Germinal center (tissue), 1 donor: ENCODE measurements around the gene USP4.
"Not testable (repeated sequence)": the region's sequence is repeated elsewhere in the genome, so short reads cannot be mapped to it uniquely, and the experiment has no call there.

ENCODE experiments used
- DNase-seq: peaks from one replicate; pipeline ENCODE4 v3.0.0; 2012; ENCODE audit warnings: mixed read lengths, low spot score

Gene USP4, protein sequence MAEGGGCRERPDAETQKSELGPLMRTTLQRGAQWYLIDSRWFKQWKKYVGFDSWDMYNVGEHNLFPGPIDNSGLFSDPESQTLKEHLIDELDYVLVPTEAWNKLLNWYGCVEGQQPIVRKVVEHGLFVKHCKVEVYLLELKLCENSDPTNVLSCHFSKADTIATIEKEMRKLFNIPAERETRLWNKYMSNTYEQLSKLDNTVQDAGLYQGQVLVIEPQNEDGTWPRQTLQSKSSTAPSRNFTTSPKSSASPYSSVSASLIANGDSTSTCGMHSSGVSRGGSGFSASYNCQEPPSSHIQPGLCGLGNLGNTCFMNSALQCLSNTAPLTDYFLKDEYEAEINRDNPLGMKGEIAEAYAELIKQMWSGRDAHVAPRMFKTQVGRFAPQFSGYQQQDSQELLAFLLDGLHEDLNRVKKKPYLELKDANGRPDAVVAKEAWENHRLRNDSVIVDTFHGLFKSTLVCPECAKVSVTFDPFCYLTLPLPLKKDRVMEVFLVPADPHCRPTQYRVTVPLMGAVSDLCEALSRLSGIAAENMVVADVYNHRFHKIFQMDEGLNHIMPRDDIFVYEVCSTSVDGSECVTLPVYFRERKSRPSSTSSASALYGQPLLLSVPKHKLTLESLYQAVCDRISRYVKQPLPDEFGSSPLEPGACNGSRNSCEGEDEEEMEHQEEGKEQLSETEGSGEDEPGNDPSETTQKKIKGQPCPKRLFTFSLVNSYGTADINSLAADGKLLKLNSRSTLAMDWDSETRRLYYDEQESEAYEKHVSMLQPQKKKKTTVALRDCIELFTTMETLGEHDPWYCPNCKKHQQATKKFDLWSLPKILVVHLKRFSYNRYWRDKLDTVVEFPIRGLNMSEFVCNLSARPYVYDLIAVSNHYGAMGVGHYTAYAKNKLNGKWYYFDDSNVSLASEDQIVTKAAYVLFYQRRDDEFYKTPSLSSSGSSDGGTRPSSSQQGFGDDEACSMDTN

DNA sequence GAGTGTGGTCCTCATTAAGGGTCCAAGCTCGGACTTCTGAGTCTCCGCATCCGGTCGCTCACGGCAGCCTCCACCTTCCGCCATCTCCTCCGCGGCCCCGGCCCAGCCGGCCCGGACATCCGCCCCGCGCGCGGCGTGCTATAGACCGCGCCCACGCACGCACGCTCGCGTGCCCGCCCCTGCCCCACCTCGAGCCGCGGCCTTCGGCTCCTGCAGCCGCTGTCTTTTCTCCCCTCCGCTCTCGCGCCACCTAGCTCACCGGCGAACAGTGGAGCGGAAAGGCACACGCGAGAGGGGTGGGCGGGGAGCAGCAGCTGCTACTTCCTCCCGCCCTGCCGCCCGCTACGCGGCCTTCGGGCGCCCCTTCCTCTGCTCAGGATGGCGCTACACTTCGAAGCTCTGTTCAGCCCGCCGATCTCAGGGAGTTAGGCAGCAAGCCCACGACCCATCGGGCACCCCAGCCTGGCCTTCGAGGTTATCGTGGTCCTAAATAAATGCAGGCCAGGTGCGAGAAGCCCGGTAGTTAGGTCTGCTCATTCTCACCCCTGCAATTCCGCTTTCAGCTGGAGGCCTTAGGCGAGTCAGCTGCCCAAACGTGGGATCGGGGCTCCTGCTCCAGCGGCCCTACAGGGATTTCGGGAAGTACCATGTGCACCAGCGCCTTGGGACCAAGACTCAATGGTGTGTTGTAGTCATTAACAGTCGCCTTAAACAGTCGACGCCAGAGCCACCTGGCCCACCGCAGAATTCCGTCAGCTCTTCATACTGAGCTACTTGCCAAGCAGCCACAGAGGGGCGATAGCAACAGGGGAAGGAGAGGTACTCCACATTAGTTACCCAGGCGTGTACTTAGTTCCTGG is at the start of gene USP4:
Gene USP4 (minus strand): TSS at position 113 of the 860 bp plus-strand sequence. CDS start 29 bp downstream, at position 84.
- DNase-seq: peak; percentile 91

DNA sequence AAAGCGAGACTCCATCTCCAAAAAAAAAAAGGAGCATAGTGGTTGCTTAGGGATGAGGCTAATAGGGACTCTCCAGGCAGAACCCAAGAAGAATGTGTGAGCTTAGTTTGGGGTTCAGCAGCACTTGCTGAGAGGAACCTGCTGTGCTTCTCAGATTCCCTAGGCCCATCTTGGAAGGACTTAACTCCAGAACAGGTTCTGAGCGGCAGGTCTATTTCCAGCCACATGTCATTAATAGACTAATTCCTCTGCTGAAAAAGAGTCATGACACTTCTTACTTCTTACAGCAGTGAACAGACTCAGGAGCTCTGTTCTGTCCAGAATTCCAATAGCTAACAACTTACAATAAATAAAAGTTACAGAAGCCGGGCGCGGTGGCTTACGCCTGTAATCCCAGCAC is 49.4 kb upstream of the USP4 start:
- DNase-seq: no peak

DNA sequence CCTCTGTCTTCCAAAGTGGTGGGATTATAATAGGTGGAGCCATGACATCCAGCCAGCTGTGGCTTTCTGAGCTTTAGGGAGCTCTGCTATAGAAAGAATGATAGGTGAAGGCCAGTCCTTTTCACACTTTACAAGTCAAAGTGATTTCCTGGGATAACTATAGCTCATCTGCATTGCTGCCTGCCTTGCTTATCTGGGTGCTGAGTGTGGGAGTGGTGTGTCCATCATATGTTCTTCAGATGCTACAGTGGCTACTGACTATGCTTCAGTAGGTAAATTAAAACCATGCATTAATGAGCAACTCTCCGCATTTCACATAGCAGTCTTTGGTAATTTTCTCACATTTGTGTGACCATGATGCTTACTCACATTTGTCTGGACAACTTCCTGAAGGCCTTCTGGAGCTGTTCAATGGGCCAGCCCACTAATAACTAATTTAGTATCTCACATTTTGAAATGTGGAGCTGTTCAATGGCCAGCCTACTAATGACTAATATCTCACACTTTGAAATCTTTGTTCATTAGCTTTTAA is 48.5 kb upstream of the USP4 start:
- no peak for DNase-seq

DNA sequence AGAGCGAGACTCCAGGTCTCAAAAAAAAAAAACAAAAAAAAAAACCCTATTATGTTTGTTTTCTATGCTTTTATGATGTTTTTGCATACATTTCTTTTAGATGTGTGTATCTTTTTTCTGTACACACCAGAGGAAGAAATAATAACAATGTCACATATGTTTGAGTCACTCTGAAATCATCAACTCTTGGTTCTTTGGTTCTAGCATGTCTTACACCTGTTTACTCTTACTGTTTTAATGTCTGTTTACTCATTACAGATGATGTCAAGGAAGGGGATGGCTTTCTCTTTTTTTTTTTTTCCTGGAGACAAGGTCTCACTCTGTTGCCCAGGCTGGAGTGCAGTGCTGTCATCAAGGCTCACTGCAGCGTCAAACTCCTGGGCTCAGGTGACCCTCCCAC is 47.9 kb upstream of the USP4 start:
- no peak for DNase-seq

DNA sequence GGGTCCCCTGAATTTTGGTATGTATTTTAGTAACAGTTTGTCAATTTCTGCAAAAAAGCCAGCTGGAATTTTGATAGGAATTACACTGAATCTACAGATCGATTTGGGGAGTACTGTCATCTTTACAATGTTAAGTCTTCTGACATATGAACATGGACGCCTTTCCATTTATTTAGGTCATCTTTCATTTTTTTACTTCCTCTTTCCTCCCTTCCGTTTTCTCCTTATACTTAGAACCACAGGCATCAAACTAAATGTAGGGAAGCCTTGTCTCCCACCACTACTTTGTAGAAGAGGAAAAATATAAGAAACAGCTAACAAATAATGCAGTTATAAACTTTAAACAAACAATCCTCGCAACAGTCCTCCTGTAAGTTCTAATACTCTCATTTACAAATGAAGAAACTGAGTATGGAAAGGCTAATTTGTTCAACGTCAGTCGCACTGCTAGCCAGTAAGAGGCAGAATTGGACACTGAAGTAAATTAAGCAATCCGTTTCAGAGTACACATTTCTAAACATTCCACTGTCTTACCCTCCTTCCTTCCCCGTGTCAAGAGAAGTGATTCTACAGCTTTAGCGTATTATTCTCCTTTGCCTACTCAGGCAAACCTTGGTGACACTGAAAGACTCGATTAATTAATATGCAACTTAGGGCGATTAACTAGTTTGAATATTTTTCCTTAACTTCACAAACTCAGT is 46.4 kb upstream of the USP4 start:
- no peak for DNase-seq

DNA sequence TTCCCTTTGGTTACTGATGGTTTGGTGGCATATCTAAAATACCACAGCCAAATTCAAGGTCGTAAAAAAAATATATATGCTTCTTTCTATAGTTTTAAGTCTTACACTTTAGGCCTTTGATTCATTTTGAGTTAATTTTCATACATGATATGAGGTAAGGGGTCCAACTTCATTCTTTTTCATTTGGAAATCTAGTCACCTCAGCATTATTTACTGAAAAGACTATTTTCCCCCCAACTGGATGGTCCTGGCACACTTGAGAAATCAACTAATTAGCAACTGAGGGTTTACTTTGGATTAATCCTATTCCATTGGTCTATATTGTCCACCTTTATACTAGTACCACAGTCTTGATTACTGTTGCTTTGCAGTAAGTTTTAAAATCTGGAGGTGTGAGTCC is 45.8 kb upstream of the USP4 start:
- no peak for DNase-seq

DNA sequence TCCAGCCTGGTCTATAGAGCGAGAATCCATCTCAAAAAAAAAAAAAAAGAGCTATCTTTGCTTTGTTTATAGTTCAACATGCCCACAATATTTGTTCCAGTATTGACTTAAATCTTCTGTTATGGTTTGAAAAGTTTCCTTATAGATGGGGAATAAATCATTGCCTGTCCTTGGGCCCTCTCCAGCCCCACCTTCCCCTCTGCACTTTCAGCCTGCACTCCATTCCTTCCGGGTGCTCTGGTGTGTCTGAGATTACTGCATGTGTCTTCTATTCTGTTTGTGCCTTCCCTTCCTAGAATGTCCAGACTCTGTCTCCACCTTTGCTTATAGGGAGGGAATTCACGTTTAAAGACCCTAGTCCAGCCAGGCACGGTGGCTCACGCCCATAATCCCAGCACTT is 43.5 kb upstream of the USP4 start:
- DNase-seq: no peak

DNA sequence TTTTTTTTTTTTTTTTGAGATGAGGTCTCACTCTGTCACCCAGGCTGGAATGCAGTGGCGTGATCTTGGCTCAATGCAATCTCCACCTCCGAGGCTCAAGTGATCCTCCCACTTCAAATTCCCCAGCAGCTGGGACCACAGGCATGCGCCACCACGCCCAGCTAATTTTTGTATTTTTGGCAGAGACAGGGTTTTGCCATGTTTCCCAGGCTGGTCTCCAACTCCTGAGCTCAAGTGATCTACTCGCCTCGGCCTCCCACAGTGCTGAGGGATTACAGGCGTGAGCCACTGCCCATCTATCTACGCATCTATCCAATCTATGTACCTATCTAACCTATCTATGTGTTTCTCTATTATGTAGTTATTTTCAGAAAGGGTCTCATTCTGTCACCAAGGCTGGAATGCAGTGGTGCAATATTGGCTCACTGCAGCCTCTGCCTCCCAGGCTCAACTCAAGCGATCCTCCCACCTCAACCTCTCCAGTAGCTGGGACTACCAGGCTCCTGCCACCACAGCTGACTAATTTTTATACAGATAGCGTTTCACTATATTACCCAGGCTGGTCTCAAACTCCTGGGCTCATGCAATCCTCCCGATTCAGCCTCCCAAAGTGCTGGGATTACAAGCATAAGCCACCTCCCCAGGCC is 38.5 kb upstream of the USP4 start:
- DNase-seq: no peak

DNA sequence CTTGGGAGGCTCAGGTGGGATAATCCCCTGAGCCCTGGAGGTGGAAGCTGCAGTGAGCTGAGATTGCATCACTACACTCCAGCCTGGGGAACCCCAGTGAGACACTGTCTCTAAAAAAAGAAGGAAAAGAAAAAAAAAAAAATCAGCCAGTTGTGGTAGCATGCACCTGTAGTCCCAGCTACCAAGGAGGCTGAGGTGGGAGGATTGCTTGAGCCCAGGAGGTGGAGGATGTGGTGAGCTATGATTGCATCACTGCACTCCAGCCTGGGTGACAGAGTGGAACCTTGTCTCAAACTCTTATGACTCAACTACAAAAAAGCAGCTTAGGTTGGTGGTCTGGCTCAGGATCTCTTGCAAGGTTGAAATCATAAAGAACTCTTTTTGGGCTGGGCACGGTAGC is 37.6 kb upstream of the USP4 start:
- no peak for DNase-seq

DNA sequence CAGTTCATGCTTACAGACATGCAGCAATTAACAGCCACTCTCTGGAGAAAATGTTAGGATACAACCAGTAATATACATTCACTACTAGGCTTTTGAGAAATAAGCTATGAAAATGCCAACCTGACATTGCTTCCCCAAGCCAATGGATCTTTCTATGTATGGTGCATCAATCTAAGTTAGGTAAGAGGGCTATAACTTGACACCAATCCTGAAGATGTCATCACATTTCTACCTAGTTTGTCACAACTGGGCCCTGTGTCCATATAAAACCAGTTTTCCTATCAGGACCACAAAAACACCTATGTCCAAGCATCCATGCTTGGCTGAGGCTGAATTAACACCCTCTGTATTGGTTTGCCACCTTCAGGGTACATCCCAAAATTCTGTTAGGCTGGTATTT is 32.1 kb upstream of the USP4 start:
- DNase-seq: no peak

DNA sequence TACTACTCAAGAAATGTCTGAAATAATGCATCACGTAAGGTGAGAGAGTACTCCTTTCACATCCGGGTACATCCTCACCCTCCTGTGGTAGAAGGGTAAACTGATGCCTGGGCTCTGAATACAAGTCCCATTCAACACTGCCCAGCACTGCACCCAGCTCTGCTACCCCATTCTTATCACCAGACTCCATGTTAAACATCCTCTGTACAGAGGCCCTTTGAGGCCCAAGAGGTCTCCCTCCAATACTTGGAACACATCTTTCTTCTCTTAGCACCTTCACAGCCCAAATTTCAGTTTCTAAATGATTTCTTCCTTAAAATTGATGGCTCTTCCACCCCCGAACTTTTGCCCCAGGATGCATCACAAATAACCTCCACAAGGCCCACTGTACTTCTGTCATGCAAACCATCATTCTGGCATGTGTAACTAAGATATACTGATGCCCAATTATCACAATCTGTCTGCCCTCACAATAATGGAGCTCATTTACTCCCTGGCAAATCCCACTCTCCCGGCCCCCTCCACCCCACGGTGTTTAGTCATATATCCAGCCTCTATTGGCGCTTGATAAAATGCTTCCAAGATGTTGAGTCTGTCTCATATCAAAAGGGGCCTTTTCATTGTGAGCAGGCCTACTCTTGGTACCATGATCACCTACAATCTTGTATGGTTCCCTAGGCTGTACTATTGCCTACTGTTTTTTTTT is 30.9 kb upstream of the USP4 start:
- DNase-seq: no peak

DNA sequence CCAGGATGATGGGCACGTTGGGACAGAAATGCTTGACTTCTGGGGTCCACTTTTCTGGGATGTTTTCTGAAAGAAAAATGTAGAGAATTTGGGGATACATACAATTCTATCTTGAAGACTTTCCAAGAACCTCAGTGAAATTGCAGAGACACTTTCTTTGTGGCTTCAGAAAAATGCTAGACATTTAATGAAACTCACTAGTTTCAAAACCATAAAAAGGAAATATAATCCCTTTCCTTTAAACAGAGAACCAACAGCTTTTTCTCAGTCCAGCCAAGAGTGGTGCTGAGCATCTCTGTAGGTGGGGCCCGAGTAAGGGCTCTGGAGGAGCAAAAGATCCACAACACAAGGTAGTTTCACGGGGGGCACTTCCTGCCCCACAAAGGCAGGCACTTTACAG is 22.7 kb upstream of the USP4 start:
- DNase-seq: no peak

DNA sequence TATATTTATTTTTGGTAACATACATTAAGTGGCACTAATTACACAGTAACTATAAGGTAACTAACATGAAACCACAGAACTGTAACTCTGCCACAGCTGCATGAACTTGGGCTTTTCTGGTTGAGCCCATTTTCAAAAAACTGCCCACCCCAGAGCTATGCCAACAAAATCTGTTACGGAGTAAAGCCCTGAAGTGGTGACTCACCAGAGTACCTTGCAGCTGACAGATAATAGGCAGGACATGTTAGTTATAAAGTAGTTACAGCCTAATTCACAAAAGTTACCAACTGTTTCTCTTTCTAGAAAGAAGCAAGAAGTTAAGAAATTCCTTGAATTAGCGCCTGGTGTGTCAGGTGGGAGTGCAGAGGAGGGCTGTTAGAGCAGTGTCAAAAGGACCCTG is 19.8 kb upstream of the USP4 start:
- no peak for DNase-seq

DNA sequence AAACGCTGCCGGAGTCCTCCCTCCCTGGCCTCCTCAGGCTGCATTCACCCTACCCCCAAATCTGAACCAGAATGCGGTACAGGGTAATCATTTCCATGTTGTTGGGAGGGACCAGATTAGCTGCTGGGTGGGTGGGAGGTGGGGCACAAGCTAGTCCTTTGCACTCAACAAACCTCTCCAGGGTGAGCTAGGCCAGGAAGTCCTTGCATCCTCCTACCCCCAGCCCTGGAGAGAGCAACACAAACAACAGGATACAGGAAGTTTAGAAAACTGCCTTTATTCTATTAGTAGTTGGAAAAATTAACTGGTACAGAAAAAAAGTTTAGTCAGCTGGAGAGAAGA is 19.0 kb upstream of the USP4 start:
- peak; percentile 10 for DNase-seq

DNA sequence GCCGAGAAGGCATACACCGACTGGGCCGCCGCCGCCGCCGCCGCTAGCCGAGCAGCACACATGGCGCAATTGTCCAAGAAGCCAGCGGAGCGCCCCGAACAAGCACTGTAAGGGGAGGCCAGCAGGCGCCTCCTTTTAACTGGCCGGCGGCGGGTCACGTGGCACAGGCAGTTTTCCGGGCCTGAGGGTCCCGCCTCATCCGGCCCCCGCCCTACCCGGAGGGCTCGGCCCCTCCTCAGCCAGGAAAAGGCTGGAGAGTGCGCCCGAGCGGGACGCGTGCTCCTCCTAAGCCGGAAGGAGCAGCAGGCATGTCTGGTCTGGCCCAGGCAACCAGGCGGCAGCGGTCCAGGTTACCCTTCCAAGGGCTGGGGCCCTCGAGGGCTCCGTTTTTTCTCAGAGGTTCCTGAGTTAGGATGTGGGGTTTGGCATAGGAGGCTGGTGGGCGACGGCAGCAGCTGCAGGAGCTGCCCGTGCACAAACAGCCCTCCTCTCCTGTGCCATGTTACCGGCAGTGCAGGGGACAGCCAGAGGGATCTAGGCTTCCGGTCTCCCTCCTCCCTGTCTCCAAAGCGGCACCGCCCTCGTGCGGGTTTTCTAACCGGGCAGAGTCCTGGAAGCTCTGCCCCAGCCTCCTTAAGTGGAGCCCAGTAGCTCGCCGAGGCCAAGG is 18.5 kb upstream of the USP4 start, which contains the start of gene GPX1:
Gene GPX1 (minus strand): TSS at position 137 of the 667 bp plus-strand sequence. CDS start 75 bp downstream, at position 62.
- DNase-seq: peak; percentile 81

DNA sequence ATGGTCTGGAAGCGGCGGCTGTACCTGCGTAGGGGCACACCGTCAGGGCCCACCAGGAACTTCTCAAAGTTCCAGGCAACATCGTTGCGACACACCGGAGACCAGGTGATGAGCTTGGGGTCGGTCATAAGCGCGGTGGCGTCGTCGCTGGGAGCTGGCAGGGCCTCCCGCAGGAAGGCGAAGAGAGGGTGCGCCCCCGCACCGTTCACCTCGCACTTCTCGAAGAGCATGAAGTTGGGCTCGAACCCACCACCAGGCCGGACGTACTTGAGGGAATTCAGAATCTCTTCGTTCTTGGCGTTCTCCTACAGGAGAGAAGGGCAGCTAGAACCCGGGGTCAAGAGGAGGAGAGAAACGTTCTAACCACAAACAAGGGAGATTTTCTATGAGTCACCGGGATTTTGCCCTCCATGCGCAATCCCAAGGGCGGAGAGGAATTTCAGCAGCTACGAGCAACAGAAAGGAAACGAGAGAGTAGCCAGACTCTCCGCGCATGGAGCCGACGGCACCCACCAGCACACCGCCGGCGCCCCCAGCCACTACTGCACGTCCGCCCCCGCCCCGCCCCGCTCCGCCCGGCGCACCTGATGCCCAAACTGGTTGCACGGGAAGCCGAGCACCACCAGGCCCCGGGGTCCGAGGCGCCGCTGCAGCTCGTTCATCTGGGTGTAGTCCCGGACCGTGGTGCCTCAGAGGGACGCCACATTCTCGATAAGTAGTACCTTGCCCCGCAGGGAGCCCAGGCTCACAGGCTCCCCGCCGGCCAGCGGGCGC is 17.8 kb upstream of the USP4 start:
- DNase-seq: peak; percentile 15

DNA sequence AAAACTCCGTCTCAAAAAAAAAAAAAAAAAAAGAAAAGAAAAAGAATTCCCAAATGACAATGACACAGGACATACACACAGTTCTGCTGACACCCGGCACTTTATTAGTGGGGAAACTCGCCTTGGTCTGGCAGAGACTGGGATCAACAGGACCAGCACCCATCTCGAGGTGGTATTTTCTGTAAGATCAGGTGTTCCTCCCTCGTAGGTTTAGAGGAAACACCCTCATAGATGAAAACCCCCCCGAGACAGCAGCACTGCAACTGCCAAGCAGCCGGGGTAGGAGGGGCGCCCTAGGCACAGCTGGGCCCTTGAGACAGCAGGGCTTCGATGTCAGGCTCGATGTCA is 17.2 kb upstream of the USP4 start:
- not testable (repeated sequence) for DNase-seq

DNA sequence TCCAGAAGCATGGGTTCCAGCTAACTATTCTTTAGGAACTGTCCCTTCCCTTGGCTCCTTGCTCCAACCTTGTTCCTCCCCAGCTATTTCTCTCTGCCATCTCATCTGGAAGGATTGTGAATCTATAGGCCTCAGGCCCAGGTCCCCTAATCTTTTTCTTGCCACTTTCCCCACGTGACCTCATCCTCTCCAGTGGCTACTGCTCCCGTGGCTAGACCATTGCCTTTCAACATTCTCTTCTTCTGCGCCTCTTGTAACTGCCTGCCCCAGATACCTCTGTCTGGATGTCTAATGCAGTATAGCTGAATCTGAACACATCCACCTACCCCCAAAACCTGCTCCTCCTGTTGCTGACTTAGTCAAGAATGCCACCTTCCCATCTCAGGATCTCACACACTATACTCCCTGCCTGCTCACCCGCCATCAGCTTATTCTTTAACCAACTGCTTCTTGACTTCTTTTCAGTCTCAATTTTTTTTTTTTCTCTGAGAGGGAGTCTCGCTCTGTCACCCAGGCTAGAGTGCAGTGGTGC is 13.1 kb upstream of the USP4 start:
- DNase-seq: no peak
